Neural progenitor cell (in vitro differentiated cells): ENCODE results near the gene HOXD12.

Source experiments
- CTCF ChIP-seq: fragments of 200-600 bp; sonication (generic); IDR thresholded peaks from 2 replicates; pipeline ENCODE4 v1.5.1; 2017; ENCODE audit warnings: antibody characterized with exemption, mild to moderate bottlenecking
- EZH2 ChIP-seq: fragments of 200-600 bp; sonication (generic); IDR thresholded peaks from 2 replicates; pipeline ENCODE4 v1.6.1; 2017; ENCODE audit warnings: antibody characterized with exemption, mild to moderate bottlenecking, moderate library complexity
- EZH2phosphoT487 ChIP-seq: fragments of 200-600 bp; sonication (generic); IDR thresholded peaks from 2 replicates; pipeline ENCODE4 v1.6.1; 2017; ENCODE audit warnings: antibody characterized with exemption

GRCh38 chr2:176072292-176072669 lies 27.3 kb upstream of the HOXD12 start:
- TF ChIP-seq CTCF: no peak
- no peak for TF ChIP-seq EZH2
- TF ChIP-seq EZH2phosphoT487: peak; percentile 8
